ENCODE results near the gene RAMP1. TPM values are rescaled to one million over a fixed set of nuclear protein-coding genes. Genes with fewer than 3 reads are reported as not detected.

Gene RAMP1
- total RNA-seq, 1 experiment from 2014 or later, result 35.8 TPM

GRCh38 chr2:237917696-237918374 is 58.4 kb downstream of the RAMP1 start:
- DNase-seq (ENCODE audit: low read depth), result no peak

DNA sequence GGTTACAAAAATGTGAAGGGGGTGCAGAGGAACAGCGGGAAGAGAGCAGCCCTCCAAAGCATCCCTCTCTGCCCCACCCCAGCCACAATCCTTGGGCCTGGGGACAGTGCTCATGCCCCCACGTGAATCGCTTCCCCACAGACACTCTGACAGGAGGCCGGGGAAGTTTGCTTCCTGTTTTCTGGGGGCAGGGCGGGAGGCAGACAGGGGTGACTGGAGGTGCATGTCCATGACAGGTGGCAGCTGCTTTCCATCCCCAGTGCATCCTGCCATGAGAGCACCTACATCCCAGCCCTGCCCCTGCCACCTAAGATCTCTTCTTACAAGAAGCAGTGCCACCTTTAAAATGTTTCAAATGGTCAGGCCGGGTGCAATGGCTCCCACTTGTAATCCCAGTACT is 60.2 kb downstream of the RAMP1 start:
- no peak for DNase-seq (ENCODE audit: low read depth)

GRCh38 chr2:237920673-237921072 is 61.2 kb downstream of the RAMP1 start:
- DNase-seq (ENCODE audit: low read depth), result no peak

- no peak for DNase-seq (ENCODE audit: low read depth)
Observed at GRCh38 chr2:237921967-237922492, 62.6 kb downstream of the RAMP1 start.

DNA sequence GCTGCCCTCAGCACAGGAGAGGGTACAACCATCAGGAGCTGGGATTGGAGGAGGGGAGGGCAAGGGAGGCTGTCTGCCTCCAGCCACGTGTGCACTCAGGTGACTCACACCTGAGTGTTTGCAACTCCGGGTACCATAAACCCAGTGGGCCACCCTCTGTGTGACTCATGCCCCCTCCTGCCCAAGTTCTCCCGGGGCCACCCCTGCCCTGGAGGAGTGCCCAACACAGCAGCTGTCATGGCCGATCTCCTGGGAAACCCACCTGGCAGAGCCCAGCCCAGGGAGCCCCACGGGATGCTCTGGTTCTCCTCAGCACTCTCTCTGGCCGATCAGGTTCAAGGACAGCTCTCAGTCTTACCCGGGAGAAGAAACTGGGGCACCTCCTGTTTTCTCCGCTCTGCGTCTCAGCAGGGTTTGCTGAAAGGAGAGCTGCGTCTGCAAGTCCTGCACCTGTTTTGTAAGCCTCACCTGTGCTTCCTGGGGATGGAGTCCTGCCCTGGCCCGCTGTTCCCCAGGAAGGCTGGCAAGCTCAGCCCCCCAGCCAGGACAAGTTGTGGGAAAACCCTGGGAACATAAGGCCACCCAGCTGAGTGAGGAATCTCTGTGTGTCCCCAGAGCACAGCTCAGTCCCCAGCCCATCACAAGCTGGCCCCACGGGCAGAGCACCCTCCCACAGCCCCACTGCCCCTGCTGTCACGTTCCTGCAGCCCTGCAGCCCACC is 63.4 kb downstream of the RAMP1 start:
- DNase-seq (ENCODE audit: low read depth), result peak; percentile 49

GRCh38 chr2:237923481-237924163 is 64.2 kb downstream of the RAMP1 start:
- DNase-seq (ENCODE audit: low read depth), result no peak

GRCh38 chr2:237924164-237924534 is 64.7 kb downstream of the RAMP1 start:
- no peak for DNase-seq (ENCODE audit: low read depth)

GRCh38 chr2:237927135-237927534 is 67.7 kb downstream of the RAMP1 start:
- no peak for DNase-seq (ENCODE audit: low read depth)

DNA sequence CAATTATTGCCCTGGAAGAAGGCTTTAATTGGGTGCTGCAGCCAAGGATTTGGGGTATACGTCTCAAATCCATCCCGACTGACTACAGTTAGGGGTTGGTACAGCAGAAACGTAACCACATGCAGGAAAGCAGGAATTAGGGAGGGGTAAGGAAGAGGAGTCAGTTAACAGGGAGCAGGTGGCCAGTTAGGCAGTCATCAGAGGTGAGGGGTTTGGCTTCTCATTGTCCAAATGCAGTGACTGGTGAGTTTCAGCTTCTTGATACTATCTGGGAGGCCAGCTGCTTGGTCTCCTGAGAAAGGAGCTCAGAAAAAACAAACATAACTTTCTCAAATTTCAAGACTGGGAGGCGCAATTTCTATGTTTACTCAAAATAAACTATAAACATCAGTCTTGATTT is 68.6 kb downstream of the RAMP1 start:
- no peak for DNase-seq (ENCODE audit: low read depth)

- no peak for DNase-seq (ENCODE audit: low read depth)
Observed at GRCh38 chr2:237929979-237930378, 70.6 kb downstream of the RAMP1 start.

GRCh38 chr2:237931205-237931721 is 71.8 kb downstream of the RAMP1 start:
- DNase-seq (ENCODE audit: low read depth), result no peak

- peak; percentile 36 for DNase-seq (ENCODE audit: low read depth)
Observed at GRCh38 chr2:237932731-237933131, 73.3 kb downstream of the RAMP1 start.

GRCh38 chr2:237934186-237934585 is 74.8 kb downstream of the RAMP1 start:
- DNase-seq (ENCODE audit: low read depth), result no peak

DNA sequence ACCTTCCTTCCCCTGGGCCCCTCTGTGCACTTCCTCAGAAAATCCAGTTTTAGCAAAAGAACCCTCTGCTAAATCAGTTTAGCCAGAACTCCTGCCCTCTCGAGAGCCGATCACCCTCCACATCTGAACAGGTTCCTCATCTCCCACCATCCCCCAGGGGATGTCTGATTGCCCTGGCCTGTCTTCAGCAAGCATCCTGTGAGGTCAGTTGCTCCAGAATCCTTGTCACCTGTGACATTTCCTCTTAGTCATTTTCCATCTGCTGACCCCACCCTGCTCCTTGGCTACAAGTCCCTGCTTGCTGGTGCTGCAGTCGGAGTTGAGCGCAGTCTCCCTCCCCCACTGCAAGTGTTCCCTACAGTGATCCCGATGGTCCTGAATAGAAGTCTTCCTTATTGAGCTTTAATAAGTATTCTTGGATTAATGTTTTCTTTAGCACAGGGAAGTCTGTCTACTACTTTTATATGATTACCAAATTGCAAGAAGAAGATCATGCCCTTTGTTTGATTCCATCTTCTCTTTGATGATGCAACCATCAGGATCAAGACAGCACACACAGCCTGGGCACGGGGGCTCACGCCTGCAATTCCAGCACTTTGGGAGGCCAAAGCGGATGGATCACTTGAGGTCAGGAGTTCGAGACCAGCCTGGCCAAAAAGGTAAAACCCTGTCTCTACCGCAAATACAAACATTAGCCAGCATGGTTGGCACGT is 76.5 kb downstream of the RAMP1 start:
- no peak for DNase-seq (ENCODE audit: low read depth)

DNA sequence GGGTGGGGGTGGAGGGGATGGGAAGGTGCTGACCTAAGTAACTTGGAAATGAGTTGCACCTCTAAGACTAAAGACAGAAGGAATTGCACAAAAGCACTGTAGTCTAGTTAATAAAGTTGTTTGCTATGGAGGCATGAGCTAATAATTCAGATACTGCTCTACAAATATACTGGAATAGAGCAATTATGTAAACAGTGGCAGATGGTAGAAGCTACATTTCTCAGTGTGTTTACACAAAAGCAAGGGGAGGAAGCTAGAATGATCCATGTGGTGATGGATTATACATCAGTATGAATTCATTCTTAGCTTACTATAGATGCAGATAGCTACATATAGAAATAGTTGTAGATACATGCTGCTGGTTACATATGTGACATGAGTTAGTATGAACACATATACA is 79.8 kb downstream of the RAMP1 start:
- no peak for DNase-seq (ENCODE audit: low read depth)

GRCh38 chr2:237940828-237941227 is 81.4 kb downstream of the RAMP1 start:
- DNase-seq (ENCODE audit: low read depth), result no peak

DNA sequence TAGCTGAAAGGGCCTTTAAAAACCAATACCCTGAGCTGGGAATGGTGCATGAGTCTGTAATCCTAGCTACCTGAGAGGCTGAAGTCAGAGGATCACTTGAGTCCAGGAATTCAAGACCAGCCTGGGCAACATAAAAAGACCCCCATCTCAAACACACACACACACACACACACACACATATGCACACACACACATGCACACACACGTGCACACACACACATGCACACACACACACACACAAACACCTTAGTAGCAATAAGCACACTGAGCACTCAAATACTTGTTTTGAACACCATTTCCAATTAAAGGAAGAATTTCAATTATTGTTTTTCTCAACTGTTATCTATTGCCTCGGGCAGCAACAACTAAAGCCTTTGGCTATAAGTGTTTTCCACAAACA is 81.8 kb downstream of the RAMP1 start:
- no peak for DNase-seq (ENCODE audit: low read depth)

DNA sequence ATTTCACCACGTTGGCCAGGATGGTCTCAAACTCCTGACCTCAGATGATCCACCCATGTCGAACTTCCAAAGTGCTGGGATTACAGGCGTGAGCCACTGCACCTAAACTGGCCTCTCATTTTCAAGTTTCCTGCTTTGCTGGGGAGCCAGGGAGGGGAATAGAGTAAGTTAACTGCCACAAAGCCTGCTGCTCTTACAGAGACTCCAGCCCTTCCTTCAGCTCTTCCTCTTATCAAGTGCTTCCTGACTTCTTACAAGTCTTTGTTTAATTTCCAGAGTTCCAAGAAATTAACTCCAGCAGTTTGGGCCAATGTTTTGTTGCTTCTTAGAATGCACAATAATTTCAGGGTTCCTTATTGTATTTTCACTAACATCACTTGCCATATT is 83.1 kb downstream of the RAMP1 start:
- DNase-seq (ENCODE audit: low read depth), result no peak

DNA sequence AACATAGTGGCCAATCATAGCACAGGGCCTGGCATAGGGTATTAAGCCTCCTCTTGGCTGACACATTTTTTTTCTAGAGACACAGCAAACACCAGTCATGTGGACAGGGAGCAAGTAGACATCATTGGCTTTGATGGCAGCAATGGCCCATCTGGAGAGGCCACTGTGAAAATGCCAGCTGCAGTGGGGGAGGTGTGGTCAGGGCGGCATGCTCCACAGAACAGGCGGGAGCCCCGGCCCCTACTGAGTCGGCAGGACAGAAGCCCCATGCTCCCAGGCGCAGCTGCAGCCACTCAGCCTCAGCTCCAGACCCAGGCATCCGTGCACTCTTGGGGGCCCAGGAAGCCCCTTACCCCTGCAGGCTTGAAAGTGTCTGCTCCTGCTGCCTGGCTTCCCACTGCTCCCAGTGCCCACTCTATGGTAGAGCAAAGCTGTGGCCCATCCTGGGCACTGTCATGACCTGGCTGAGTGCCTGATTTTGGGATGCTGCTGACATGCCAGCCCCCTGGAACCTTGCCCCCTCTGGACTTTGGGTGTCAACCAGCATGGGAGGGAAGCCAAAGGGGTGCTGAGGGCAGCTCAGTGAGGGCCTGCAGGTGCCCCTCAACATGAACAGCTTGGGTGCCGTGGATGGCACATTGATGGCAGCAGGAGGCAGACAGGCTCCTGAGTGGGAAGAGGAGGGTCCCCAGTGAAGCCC is 84.1 kb downstream of the RAMP1 start:
- no peak for DNase-seq (ENCODE audit: low read depth)

DNA sequence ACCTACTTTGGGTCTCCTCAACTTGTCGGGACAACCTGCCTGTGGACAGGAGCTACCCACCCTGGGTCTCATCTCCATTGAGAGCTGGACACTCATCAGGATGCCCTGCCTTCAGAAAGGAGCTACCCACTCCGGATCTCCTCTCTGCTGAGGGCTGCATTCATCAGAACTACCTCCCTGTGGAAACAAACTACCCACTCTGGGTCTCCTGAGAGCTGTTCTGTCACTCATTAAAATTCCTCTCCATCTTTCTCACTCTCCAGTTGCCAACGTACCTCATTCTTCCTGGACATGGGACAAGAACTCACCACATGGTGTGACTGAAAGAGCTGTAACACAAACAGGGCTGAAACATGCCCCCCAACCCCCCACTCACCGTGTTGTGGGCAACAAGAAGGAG is 84.9 kb downstream of the RAMP1 start:
- DNase-seq (ENCODE audit: low read depth), result no peak

- DNase-seq (ENCODE audit: low read depth), result no peak
Observed at GRCh38 chr2:237946423-237946822, 87.0 kb downstream of the RAMP1 start.

Data from M059J (cell line).